ENCODE measurements around the gene AFAP1L1. TPM values are rescaled to one million over a fixed set of nuclear protein-coding genes. Genes with fewer than 3 reads are reported as not detected.

Gene AFAP1L1
- total RNA-seq, 1 experiment from 2014 or later: 10.3 TPM

DNA sequence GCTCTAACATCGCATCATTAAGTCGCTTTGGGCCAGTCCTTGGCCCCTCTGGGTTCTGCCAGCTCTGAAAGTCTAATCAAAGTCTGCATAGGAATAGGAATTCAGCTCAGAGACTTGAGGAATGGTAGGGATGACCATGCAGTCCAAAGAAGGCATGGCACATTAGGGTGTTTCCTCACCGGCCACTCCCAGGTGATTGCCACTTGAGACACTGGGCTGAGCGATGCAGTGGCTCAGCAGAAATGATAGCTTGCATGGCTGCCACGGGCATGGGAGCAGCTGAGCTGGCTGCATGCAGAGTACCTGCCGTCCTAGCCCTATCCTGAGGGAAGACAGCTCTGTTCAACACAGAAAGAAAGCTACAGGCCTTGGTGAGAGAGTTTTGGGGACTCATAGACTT is 28.8 kb downstream of the AFAP1L1 start:
- intact Hi-C loops (cut with micrococcal nuclease; ENCODE audit: unreplicated experiment): no loop called here
- H3K4me3 Mint-ChIP-seq (ENCODE audit: low read depth, unreplicated experiment): no peak overlapping the region
- BruUV-seq (replicated peaks): no TSS peak
- H3K9me3 Mint-ChIP-seq (ENCODE audit: low read depth, unreplicated experiment): no peaks in the 10 kb centered on the region
- H3K4me1 Mint-ChIP-seq (ENCODE audit: low read depth, unreplicated experiment): no peaks in the 10 kb centered on the region
- H3K36me3 Mint-ChIP-seq (ENCODE audit: insufficient read depth, unreplicated experiment): no peaks in the 10 kb centered on the region
- no peak overlapping the region for H3K27ac Mint-ChIP-seq (ENCODE audit: unreplicated experiment)
- H3K27me3 Mint-ChIP-seq (ENCODE audit: unreplicated experiment): no peaks in the 10 kb centered on the region
- CTCF ChIA-PET: interaction anchor here (1.1 kb wide), 1 partner anchor 67 kb away, joined by 3 read pairs; no protein-coding TSS in a partner anchor
- TF ChIP-seq, protein P1, sequence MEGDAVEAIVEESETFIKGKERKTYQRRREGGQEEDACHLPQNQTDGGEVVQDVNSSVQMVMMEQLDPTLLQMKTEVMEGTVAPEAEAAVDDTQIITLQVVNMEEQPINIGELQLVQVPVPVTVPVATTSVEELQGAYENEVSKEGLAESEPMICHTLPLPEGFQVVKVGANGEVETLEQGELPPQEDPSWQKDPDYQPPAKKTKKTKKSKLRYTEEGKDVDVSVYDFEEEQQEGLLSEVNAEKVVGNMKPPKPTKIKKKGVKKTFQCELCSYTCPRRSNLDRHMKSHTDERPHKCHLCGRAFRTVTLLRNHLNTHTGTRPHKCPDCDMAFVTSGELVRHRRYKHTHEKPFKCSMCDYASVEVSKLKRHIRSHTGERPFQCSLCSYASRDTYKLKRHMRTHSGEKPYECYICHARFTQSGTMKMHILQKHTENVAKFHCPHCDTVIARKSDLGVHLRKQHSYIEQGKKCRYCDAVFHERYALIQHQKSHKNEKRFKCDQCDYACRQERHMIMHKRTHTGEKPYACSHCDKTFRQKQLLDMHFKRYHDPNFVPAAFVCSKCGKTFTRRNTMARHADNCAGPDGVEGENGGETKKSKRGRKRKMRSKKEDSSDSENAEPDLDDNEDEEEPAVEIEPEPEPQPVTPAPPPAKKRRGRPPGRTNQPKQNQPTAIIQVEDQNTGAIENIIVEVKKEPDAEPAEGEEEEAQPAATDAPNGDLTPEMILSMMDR (IDR thresholded peaks at IDR 0.05; ENCODE audit: unreplicated experiment): no peak
- no peak for DNase-seq

DNA sequence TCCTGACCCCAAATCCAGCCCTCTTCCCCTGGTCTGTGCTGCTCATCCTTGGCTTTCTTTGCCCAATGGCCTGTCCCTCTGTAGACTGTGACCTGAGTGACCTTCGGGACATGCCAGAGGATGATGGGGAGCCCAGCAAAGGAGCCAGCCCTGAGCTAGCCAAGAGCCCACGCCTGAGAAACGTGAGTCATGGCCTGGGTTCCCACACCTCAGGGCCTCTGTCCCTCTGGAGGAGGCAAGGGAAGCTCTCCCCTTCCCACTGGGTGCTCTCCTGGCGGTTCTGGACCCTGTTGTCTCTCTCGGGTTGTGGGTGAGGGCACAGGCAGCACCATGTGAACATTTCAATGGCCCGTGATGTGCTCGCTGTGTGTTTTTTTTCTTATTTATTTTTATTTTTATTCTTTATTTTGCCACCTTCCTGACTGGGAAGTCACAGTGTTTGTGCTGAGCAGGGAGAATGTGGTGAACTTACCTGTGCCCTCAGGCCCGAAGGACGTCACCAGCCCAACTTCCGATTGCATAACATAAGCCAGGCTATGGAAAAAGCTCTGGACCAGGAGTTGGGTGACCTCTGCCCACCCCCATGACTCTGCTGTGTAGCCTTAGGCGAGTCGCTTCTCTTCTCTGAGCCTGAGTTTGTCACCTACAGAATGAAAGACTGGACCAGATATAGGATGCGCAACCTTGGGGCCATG is 29.5 kb downstream of the AFAP1L1 start:
- Mint-ChIP-seq H3K27me3 (ENCODE audit: unreplicated experiment) (no peaks in the 10 kb centered on the region), H3K4me3 (ENCODE audit: low read depth, unreplicated experiment) (no peak overlapping the region), H3K9me3 (ENCODE audit: low read depth, unreplicated experiment) (no peaks in the 10 kb centered on the region), H3K36me3 (ENCODE audit: insufficient read depth, unreplicated experiment) (no peaks in the 10 kb centered on the region), H3K27ac (ENCODE audit: unreplicated experiment) (no peak overlapping the region), H3K4me1 (ENCODE audit: low read depth, unreplicated experiment) (no peaks in the 10 kb centered on the region)
- CTCF ChIA-PET: interaction anchor here (0.6 to 1.1 kb wide), 2 partner anchors 66 to 276 kb away, joined by 3 to 5 read pairs; no protein-coding TSS in a partner anchor
- TF ChIP-seq, protein P1 (IDR thresholded peaks at IDR 0.05; ENCODE audit: unreplicated experiment): no peak
- BruUV-seq (replicated peaks): no TSS peak
- no peak for DNase-seq
- intact Hi-C loops (cut with micrococcal nuclease; ENCODE audit: unreplicated experiment): no loop called here

DNA sequence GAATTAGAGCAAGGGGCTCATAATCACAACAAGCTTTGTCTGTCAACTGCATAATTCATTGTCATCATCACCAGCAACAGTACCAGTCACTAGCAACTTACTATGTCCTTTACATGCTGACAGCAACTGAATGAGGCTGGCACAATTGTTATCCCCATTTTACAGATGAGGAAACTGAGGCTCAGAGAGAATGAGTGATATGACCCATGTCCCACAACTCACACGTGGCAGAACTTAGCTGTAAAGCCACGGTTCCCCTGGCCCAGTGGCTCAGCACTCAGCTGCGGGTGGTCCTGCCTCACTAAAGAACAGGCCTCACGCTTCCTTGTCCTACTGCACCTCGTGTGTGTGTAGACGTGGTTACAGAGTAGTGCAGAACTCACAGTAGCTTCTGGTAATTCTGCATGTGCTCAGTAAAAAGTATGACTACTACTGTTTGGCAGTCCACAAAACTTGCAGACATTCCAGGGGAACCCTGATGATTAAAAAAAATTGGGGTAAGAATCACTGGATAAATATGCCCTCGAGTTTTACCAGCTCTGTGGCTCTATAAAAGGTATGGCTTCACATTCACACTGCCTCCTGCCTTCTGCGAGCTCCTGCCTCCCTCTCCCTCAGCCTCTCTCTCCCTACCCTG is 30.2 kb downstream of the AFAP1L1 start:
- no peak for DNase-seq
- H3K27me3 Mint-ChIP-seq (ENCODE audit: unreplicated experiment): no peaks in the 10 kb centered on the region
- H3K4me1 Mint-ChIP-seq (ENCODE audit: low read depth, unreplicated experiment): no peaks in the 10 kb centered on the region
- H3K9me3 Mint-ChIP-seq (ENCODE audit: low read depth, unreplicated experiment): no peaks in the 10 kb centered on the region
- no peak overlapping the region for H3K4me3 Mint-ChIP-seq (ENCODE audit: low read depth, unreplicated experiment)
- TF ChIP-seq, protein P1 (IDR thresholded peaks at IDR 0.05; ENCODE audit: unreplicated experiment): no peak
- BruUV-seq (replicated peaks): no TSS peak
- H3K27ac Mint-ChIP-seq (ENCODE audit: unreplicated experiment): no peak overlapping the region
- CTCF ChIA-PET: interaction anchor here (0.6 to 1.1 kb wide), 2 partner anchors 66 to 275 kb away, joined by 3 to 5 read pairs; no protein-coding TSS in a partner anchor
- H3K36me3 Mint-ChIP-seq (ENCODE audit: insufficient read depth, unreplicated experiment): no peaks in the 10 kb centered on the region
- intact Hi-C loops (cut with micrococcal nuclease; ENCODE audit: unreplicated experiment): no loop called here

DNA sequence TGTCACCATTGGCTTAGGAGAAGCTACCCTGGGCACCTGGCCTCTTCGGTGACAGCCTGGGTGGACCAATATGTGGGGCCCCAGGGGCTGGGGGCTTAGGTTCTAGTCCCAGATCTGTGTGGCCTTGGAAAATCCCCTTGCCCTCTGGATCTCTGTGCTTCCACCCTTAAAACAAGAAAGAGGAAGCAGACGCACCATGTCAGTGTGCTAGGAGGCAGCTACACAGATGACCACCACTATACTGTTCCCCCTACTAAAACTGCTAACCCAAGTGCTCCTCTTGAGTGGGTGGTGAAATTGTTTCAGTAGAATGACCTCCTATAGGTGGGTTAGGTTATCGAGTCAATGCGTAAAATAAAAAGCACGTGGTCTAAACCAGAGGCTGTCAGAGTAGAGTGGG is 31.0 kb downstream of the AFAP1L1 start:
- intact Hi-C loops (cut with micrococcal nuclease; ENCODE audit: unreplicated experiment): no loop called here
- Mint-ChIP-seq H3K27me3 (ENCODE audit: unreplicated experiment) (no peaks in the 10 kb centered on the region), H3K4me3 (ENCODE audit: low read depth, unreplicated experiment) (no peak overlapping the region), H3K36me3 (ENCODE audit: insufficient read depth, unreplicated experiment) (no peaks in the 10 kb centered on the region), H3K9me3 (ENCODE audit: low read depth, unreplicated experiment) (no peaks in the 10 kb centered on the region), H3K4me1 (ENCODE audit: low read depth, unreplicated experiment) (no peaks in the 10 kb centered on the region), H3K27ac (ENCODE audit: unreplicated experiment) (no peak overlapping the region)
- DNase-seq: no peak
- TF ChIP-seq, protein P1 (IDR thresholded peaks at IDR 0.05; ENCODE audit: unreplicated experiment): no peak
- CTCF ChIA-PET: no interaction called here
- BruUV-seq (replicated peaks): no TSS peak
